DMS53 (cell line): ENCODE results near the gene NAPEPLD.
"Not testable (repeated sequence)": the region's sequence is repeated elsewhere in the genome, so short reads cannot be mapped to it uniquely, and the experiment has no call there.

Source experiments
- DNase-seq: peaks from one replicate; lab custom pipeline; 2025; lab: John Stamatoyannopoulos, UW

NAPEPLD gene

GRCh38 chr7:103106703-103107070 is 42.2 kb downstream of the NAPEPLD start:
- DNase-seq, result not testable (repeated sequence)

GRCh38 chr7:103106005-103106702 is 42.7 kb downstream of the NAPEPLD start:
- no peak for DNase-seq

- DNase-seq, result no peak
Observed at GRCh38 chr7:103101543-103101942, 47.4 kb downstream of the NAPEPLD start.

GRCh38 chr7:103100348-103100747 is 48.6 kb downstream of the NAPEPLD start:
- DNase-seq, result no peak

- DNase-seq, result no peak
Observed at GRCh38 chr7:103097041-103097440, 51.9 kb downstream of the NAPEPLD start.

GRCh38 chr7:103095558-103095957 is 53.3 kb downstream of the NAPEPLD start:
- DNase-seq, result not testable (repeated sequence)

GRCh38 chr7:103094102-103094501 is 54.8 kb downstream of the NAPEPLD start:
- DNase-seq, result peak; percentile 14

- no peak for DNase-seq
Observed at GRCh38 chr7:103093429-103093828, 55.5 kb downstream of the NAPEPLD start.

- not testable (repeated sequence) for DNase-seq
Observed at GRCh38 chr7:103092321-103092720, 56.6 kb downstream of the NAPEPLD start.

GRCh38 chr7:103083210-103083609 is 65.7 kb downstream of the NAPEPLD start:
- no peak for DNase-seq

- no peak for DNase-seq
Observed at GRCh38 chr7:103082497-103082896, 66.4 kb downstream of the NAPEPLD start.

GRCh38 chr7:103080923-103081322 is 68.0 kb downstream of the NAPEPLD start:
- DNase-seq, result no peak

- no peak for DNase-seq
Observed at GRCh38 chr7:103079836-103080235, 69.1 kb downstream of the NAPEPLD start.

GRCh38 chr7:103078226-103078625 is 70.7 kb downstream of the NAPEPLD start:
- DNase-seq, result not testable (repeated sequence)

- DNase-seq, result no peak
Observed at GRCh38 chr7:103077318-103077717, 71.6 kb downstream of the NAPEPLD start.

GRCh38 chr7:103076764-103077163 is 72.1 kb downstream of the NAPEPLD start:
- DNase-seq, result no peak

GRCh38 chr7:103075337-103075918 is 73.5 kb downstream of the NAPEPLD start:
- peak; percentile 77 for DNase-seq

- peak; percentile 98 for DNase-seq
Observed at GRCh38 chr7:103074519-103075336, 74.2 kb downstream of the NAPEPLD start, which contains the start of the genes ARMC10 and FBXL13. ARMC10 (plus strand) TSS chr7:103075140; CDS start chr7:103075273, 133 bp downstream. FBXL13 (minus strand) TSS chr7:103074796.

- peak; percentile 63 for DNase-seq
Observed at GRCh38 chr7:103073989-103074518, 74.8 kb downstream of the NAPEPLD start.

- no peak for DNase-seq
Observed at GRCh38 chr7:103071000-103071399, 77.9 kb downstream of the NAPEPLD start.

- no peak for DNase-seq
Observed at GRCh38 chr7:103068414-103069403, 80.2 kb downstream of the NAPEPLD start.
